ENCODE measurements around the gene C12orf75. TPM values are rescaled to one million over a fixed set of nuclear protein-coding genes. Genes with fewer than 3 reads are reported as not detected.
"Not testable (repeated sequence)": the region's sequence is repeated elsewhere in the genome, so short reads cannot be mapped to it uniquely, and the experiment has no call there.

C12orf75 gene
- polyA plus RNA-seq, 2 donors: 7.9 to 15.3 TPM

DNA sequence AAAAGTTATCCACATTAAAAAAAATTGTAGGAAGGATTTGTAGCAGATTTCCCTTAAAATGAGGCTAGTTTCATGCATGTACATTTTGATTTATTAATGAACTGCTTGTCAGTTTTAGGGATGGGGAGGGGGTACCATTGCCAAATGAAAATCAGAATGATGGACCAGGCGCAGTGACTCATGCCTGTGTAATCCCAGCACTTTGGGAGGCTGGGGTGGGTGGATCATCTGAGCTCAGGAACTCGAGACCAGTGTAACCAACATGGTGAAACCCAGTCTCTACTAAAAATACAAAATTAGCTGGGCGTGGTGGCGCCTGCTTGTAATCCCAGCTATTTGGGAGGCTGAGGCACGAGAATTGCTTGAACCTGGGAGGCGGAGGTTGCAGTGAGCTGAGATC is 1.8 kb downstream of the C12orf75 start:
- WGBS, 2 donors: 87 to 88% methylated on average over 6 of the region's 6 CpGs
- H3K4me3 ChIP-seq (ENCODE audit: low read depth in 1 of 2, low read length in 2 of 2): not testable (repeated sequence)

DNA sequence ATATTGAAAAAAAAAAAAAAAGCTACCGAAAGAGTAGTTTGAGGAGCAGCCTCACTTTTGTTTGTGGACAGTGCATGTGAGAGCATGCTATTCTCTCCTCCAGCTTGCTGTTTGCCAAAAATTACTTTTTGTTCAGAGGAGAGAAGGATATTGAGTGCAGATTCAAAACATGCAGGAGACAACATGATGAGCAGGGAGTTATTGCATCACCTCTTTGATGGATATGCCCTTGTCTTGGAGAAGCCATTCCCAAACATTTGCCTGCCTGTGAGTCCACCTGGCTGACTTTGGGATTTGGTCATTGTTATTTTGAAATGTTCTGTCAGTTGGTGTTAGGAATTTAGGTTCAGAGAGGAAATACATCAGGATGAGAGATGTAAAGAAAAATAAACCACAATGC is 2.4 kb downstream of the C12orf75 start:
- WGBS, 2 donors: 49 to 71% methylated on average over 1 of the region's 1 CpG
- H3K27ac ChIP-seq (ENCODE audit: low read depth in 2 of 2, low read length in 1 of 2): no peak overlapping the region

More for the DNA sequence above, 1.8 kb downstream of the C12orf75 start:
- H3K27ac ChIP-seq (ENCODE audit: low read depth in 2 of 2, low read length in 1 of 2); H3K27me3 ChIP-seq (ENCODE audit: control insufficient read depth in 1 of 2, insufficient read depth in 2 of 2, low read length in 2 of 2); H3K36me3 ChIP-seq (ENCODE audit: control insufficient read depth in 2 of 2, insufficient read depth in 2 of 2, low read length in 1 of 2); H3K9me3 ChIP-seq (ENCODE audit: control insufficient read depth in 2 of 2, insufficient read depth in 1 of 2, low read depth in 1 of 2, low read length in 1 of 2); H3K4me1 ChIP-seq (ENCODE audit: control insufficient read depth in 2 of 2, insufficient read depth in 2 of 2, low read length in 1 of 2): not testable (repeated sequence)

DNA sequence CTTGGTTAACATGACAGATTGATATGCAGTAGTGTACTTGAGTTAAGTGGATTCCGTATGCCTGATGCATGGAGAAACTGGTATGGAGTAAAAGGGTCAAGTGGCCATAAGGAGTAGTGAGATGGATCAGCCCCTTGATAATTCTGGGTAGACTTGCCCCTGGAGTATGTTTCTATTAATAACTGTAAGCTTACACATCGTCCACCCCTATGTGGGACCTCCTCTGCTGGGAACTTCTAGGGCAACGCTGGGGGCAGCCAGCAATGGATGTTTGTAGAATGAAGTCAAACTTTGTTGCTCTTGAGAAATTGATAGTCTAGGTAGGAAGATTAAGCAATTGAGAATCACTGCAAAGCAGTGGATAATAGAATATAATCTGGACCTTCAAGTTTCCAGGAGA is 3.5 kb downstream of the C12orf75 start:
- no peaks in the 10 kb centered on the region for H3K27me3 ChIP-seq (ENCODE audit: control insufficient read depth in 1 of 2, insufficient read depth in 2 of 2, low read length in 2 of 2)
- no peaks in the 10 kb centered on the region for H3K9me3 ChIP-seq (ENCODE audit: control insufficient read depth in 2 of 2, insufficient read depth in 1 of 2, low read depth in 1 of 2, low read length in 1 of 2)
- H3K4me1 ChIP-seq (ENCODE audit: control insufficient read depth in 2 of 2, insufficient read depth in 2 of 2, low read length in 1 of 2): no peaks in the 10 kb centered on the region
- no peak overlapping the region for H3K4me3 ChIP-seq (ENCODE audit: low read depth in 1 of 2, low read length in 2 of 2)
- no peak overlapping the region for H3K27ac ChIP-seq (ENCODE audit: low read depth in 2 of 2, low read length in 1 of 2)
- no peaks in the 10 kb centered on the region for H3K36me3 ChIP-seq (ENCODE audit: control insufficient read depth in 2 of 2, insufficient read depth in 2 of 2, low read length in 1 of 2)
- WGBS, 2 donors: 66 to 80% methylated on average over 3 of the region's 3 CpGs

More for the DNA sequence above, 2.4 kb downstream of the C12orf75 start:
- no peaks in the 10 kb centered on the region for H3K27me3 ChIP-seq (ENCODE audit: control insufficient read depth in 1 of 2, insufficient read depth in 2 of 2, low read length in 2 of 2)
- no peaks in the 10 kb centered on the region for H3K4me1 ChIP-seq (ENCODE audit: control insufficient read depth in 2 of 2, insufficient read depth in 2 of 2, low read length in 1 of 2)
- H3K36me3 ChIP-seq (ENCODE audit: control insufficient read depth in 2 of 2, insufficient read depth in 2 of 2, low read length in 1 of 2): no peaks in the 10 kb centered on the region
- H3K9me3 ChIP-seq (ENCODE audit: control insufficient read depth in 2 of 2, insufficient read depth in 1 of 2, low read depth in 1 of 2, low read length in 1 of 2): no peaks in the 10 kb centered on the region
- H3K4me3 ChIP-seq (ENCODE audit: low read depth in 1 of 2, low read length in 2 of 2): no peak overlapping the region

DNA sequence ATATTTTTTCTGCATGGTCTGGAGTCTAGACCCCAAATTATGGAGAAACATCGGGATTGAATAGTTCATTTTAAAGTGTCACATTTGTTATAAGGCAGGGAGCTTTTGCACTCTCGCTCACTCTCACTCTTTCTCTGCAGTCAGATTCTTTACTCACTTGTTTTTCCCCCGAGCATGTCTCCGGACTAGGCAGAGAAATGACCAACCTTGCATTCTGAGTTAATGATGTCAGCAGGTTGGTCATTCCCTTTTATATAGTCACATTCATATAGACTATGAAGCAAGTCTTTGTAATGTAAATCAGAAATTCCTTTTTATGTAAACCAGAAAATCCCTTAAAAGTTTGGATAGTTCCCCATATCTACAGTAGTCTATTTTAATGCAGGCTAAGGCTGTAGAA is 4.1 kb downstream of the C12orf75 start:
- no peaks in the 10 kb centered on the region for H3K36me3 ChIP-seq (ENCODE audit: control insufficient read depth in 2 of 2, insufficient read depth in 2 of 2, low read length in 1 of 2)
- no peaks in the 10 kb centered on the region for H3K27me3 ChIP-seq (ENCODE audit: control insufficient read depth in 1 of 2, insufficient read depth in 2 of 2, low read length in 2 of 2)
- H3K9me3 ChIP-seq (ENCODE audit: control insufficient read depth in 2 of 2, insufficient read depth in 1 of 2, low read depth in 1 of 2, low read length in 1 of 2): no peaks in the 10 kb centered on the region
- 87 to 88% methylated on average over 4 of the region's 4 CpGs for WGBS, 2 donors
- no peak overlapping the region for H3K4me3 ChIP-seq (ENCODE audit: low read depth in 1 of 2, low read length in 2 of 2)
- no peaks in the 10 kb centered on the region for H3K4me1 ChIP-seq (ENCODE audit: control insufficient read depth in 2 of 2, insufficient read depth in 2 of 2, low read length in 1 of 2)
- no peak overlapping the region for H3K27ac ChIP-seq (ENCODE audit: low read depth in 2 of 2, low read length in 1 of 2)

DNA sequence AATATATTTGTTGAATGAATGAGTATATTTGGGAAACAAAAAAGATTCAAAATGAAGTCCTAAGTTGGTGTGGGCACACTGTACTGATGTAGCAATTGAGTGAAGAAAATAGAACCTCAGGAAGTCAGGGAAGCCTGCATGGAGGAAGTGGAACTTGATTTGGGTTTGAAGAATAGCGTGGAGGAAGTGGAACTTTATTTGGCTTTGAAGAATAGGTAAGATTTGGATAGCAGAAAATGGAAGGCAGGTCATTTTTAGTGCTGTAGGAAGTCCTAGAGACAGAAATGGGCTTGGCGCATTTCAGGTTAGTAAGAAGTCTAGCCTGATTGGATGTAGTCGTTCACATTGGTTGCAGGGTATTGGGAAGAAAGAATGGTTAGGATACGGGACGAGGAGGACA is 5.4 kb downstream of the C12orf75 start:
- H3K4me1 ChIP-seq (ENCODE audit: control insufficient read depth in 2 of 2, insufficient read depth in 2 of 2, low read length in 1 of 2): no peaks in the 10 kb centered on the region
- WGBS, 2 donors: 84 to 89% methylated on average over 5 of the region's 5 CpGs
- peaks cover 3 to 4% of the 10 kb centered on the region in 2 donors for H3K9me3 ChIP-seq (ENCODE audit: control insufficient read depth in 2 of 2, insufficient read depth in 1 of 2, low read depth in 1 of 2, low read length in 1 of 2)

DNA sequence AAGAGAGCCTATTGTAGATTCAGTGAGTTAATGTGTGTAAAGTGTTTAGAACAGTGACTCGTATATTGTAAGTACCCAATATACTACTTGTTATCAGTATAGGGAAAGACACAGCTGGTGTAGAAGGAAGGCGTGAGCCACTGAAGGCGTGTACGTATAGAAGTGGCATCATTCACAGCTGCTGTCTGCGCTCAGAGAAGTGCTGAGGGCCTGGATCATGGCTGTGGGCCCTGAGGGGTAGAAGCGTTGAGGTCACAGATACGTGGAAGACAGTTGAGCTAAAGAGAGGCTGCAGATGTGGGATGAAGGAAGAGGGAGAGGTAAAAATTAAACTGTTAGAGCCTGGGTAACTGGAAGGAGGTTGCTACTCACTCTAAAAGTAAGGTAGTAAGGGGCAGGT is 5.9 kb downstream of the C12orf75 start:
- H3K27me3 ChIP-seq (ENCODE audit: control insufficient read depth in 1 of 2, insufficient read depth in 2 of 2, low read length in 2 of 2): no peaks in the 10 kb centered on the region
- no peaks in the 10 kb centered on the region for H3K36me3 ChIP-seq (ENCODE audit: control insufficient read depth in 2 of 2, insufficient read depth in 2 of 2, low read length in 1 of 2)
- H3K27ac ChIP-seq (ENCODE audit: low read depth in 2 of 2, low read length in 1 of 2): no peak overlapping the region
- H3K9me3 ChIP-seq (ENCODE audit: control insufficient read depth in 2 of 2, insufficient read depth in 1 of 2, low read depth in 1 of 2, low read length in 1 of 2): peaks cover 3 to 6% of the 10 kb centered on the region in 2 donors
- H3K4me3 ChIP-seq (ENCODE audit: low read depth in 1 of 2, low read length in 2 of 2): no peak overlapping the region
- WGBS, 2 donors: 92 to 95% methylated on average over 7 of the region's 7 CpGs
- H3K4me1 ChIP-seq (ENCODE audit: control insufficient read depth in 2 of 2, insufficient read depth in 2 of 2, low read length in 1 of 2): no peaks in the 10 kb centered on the region

More for the DNA sequence above, 5.4 kb downstream of the C12orf75 start:
- Histone ChIP-seq H3K36me3 (ENCODE audit: control insufficient read depth in 2 of 2, insufficient read depth in 2 of 2, low read length in 1 of 2) (no peaks in the 10 kb centered on the region), H3K27ac (ENCODE audit: low read depth in 2 of 2, low read length in 1 of 2) (no peak overlapping the region), H3K4me3 (ENCODE audit: low read depth in 1 of 2, low read length in 2 of 2) (no peak overlapping the region), H3K27me3 (ENCODE audit: control insufficient read depth in 1 of 2, insufficient read depth in 2 of 2, low read length in 2 of 2) (no peaks in the 10 kb centered on the region)

DNA sequence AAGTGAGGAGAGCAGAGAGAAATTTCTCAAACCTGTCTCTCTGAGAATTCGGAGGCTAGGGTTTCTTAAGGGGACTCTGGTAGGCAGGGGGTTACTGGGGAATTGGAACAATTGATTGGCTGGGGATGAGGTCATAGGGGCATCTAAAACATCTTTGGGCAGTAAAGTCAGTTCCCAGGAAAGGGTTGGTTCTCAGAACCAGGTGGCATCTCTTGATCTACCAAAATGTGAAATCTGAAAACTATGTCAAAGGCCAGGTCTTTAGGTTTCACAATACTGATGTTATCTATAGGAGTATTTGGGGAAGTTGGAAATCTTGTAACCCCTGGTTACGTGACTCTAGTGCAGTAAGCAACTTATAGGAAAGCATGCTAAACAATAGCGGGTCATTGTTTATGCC is 6.9 kb downstream of the C12orf75 start:
- H3K27me3 ChIP-seq (ENCODE audit: control insufficient read depth in 1 of 2, insufficient read depth in 2 of 2, low read length in 2 of 2): no peaks in the 10 kb centered on the region
- no peak overlapping the region for H3K27ac ChIP-seq (ENCODE audit: low read depth in 2 of 2, low read length in 1 of 2)
- peaks cover 3 to 6% of the 10 kb centered on the region in 2 donors for H3K9me3 ChIP-seq (ENCODE audit: control insufficient read depth in 2 of 2, insufficient read depth in 1 of 2, low read depth in 1 of 2, low read length in 1 of 2)
- H3K4me1 ChIP-seq (ENCODE audit: control insufficient read depth in 2 of 2, insufficient read depth in 2 of 2, low read length in 1 of 2): no peaks in the 10 kb centered on the region
- no peak overlapping the region for H3K4me3 ChIP-seq (ENCODE audit: low read depth in 1 of 2, low read length in 2 of 2)
- no peaks in the 10 kb centered on the region for H3K36me3 ChIP-seq (ENCODE audit: control insufficient read depth in 2 of 2, insufficient read depth in 2 of 2, low read length in 1 of 2)
- 91 to 94% methylated on average over 3 of the region's 3 CpGs for WGBS, 2 donors

DNA sequence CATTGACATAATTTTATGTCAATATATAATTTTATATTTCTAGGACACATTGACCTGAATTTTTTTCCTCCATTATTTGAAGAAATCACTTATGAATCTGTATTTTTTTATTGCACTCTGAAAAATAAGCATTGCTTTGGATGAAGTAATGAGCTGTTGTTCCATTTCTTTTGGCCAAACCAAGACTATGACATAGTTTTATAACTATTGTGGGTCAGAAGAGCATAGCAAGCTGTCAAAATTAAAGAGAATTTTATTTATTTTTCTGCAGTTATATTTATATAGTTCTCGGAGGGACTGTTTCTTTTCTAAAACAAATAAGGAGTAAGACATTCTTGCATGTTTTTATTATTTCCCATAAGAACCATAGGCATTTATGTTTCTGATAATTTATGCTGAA is 8.5 kb downstream of the C12orf75 start:
- no peak overlapping the region for H3K27ac ChIP-seq (ENCODE audit: low read depth in 2 of 2, low read length in 1 of 2)
- H3K4me3 ChIP-seq (ENCODE audit: low read depth in 1 of 2, low read length in 2 of 2): no peak overlapping the region
- no peaks in the 10 kb centered on the region for H3K36me3 ChIP-seq (ENCODE audit: control insufficient read depth in 2 of 2, insufficient read depth in 2 of 2, low read length in 1 of 2)
- no peaks in the 10 kb centered on the region for H3K4me1 ChIP-seq (ENCODE audit: control insufficient read depth in 2 of 2, insufficient read depth in 2 of 2, low read length in 1 of 2)
- H3K27me3 ChIP-seq (ENCODE audit: control insufficient read depth in 1 of 2, insufficient read depth in 2 of 2, low read length in 2 of 2): no peaks in the 10 kb centered on the region
- 51 to 61% methylated on average over 1 of the region's 1 CpG for WGBS, 2 donors
- H3K9me3 ChIP-seq (ENCODE audit: control insufficient read depth in 2 of 2, insufficient read depth in 1 of 2, low read depth in 1 of 2, low read length in 1 of 2): peaks cover 3 to 6% of the 10 kb centered on the region in 2 donors

DNA sequence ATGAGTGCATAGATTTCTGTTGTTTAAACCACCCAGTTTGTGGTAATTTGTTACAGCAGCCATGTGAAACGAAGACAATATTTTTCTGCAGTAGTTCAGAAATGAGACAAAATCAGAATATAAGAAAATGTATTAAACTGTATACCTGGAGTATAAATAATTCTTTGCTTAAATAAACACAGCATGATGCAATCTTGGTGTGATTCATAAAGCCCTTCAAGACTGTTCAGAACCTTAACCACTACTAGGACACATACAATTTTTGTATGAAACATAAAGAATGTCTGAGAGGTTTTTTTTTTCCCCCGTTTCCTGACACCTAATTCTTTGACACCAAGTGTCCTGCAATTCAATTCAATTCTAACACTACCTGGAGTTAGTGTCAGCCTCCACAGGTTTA is 10.5 kb downstream of the C12orf75 start:
- WGBS, 2 donors: 95 to 100% methylated on average over 2 of the region's 2 CpGs
- Histone ChIP-seq H3K27me3 (ENCODE audit: control insufficient read depth in 1 of 2, insufficient read depth in 2 of 2, low read length in 2 of 2) (no peaks in the 10 kb centered on the region), H3K9me3 (ENCODE audit: control insufficient read depth in 2 of 2, insufficient read depth in 1 of 2, low read depth in 1 of 2, low read length in 1 of 2) (peaks cover 3 to 6% of the 10 kb centered on the region in 2 donors), H3K27ac (ENCODE audit: low read depth in 2 of 2, low read length in 1 of 2) (no peak overlapping the region), H3K36me3 (ENCODE audit: control insufficient read depth in 2 of 2, insufficient read depth in 2 of 2, low read length in 1 of 2) (no peaks in the 10 kb centered on the region), H3K4me1 (ENCODE audit: control insufficient read depth in 2 of 2, insufficient read depth in 2 of 2, low read length in 1 of 2) (no peaks in the 10 kb centered on the region), H3K4me3 (ENCODE audit: low read depth in 1 of 2, low read length in 2 of 2) (no peak overlapping the region)

DNA sequence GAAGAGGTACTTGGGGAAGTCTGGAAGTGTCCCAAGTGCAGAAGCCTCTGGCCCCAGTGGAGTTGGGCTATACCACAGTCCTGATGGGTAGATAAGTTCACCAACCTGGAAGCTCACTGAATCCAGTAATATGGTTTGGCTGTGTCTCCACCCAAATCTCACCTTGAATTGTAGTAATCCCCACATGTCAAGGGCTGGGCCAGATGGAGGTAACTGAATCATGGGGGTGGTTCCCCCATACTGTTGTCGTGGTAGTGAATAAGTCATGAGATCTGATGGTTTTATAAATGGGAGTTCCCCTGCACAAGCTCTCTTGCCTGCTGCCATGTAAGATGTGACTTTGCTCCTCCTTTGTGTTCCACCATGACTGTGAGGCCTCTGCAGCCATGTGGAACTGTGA is 11.1 kb downstream of the C12orf75 start:
- 55 to 62% methylated on average over 1 of the region's 1 CpG for WGBS, 2 donors
- not testable (repeated sequence) for H3K4me1 ChIP-seq (ENCODE audit: control insufficient read depth in 2 of 2, insufficient read depth in 2 of 2, low read length in 1 of 2); H3K9me3 ChIP-seq (ENCODE audit: control insufficient read depth in 2 of 2, insufficient read depth in 1 of 2, low read depth in 1 of 2, low read length in 1 of 2); H3K36me3 ChIP-seq (ENCODE audit: control insufficient read depth in 2 of 2, insufficient read depth in 2 of 2, low read length in 1 of 2); H3K4me3 ChIP-seq (ENCODE audit: low read depth in 1 of 2, low read length in 2 of 2); H3K27me3 ChIP-seq (ENCODE audit: control insufficient read depth in 1 of 2, insufficient read depth in 2 of 2, low read length in 2 of 2); H3K27ac ChIP-seq (ENCODE audit: low read depth in 2 of 2, low read length in 1 of 2)
